KMS-11 (cell line): Measurements from ENCODE around the gene UBR4.

ENCODE experiments used
- H2AFZ ChIP-seq: fragments of 200-600 bp; sonication (generic); 2 replicates; pipeline ENCODE4 v1.6.1; 2016; ENCODE audit warnings: antibody characterized with exemption, mixed run types, low read depth
- H3K27ac ChIP-seq: fragments of 200-600 bp; sonication (generic); 2 replicates; pipeline ENCODE4 v1.6.1; 2016; ENCODE audit warnings: mild to moderate bottlenecking, mixed run types
- H3K27me3 ChIP-seq: fragments of 200-600 bp; sonication (generic); 2 replicates; pipeline ENCODE4 v1.6.1; 2017; ENCODE audit warnings: mild to moderate bottlenecking, low read depth, mixed run types, moderate library complexity; ENCODE audit not compliant: insufficient read depth
- H3K36me3 ChIP-seq: fragments of 200-600 bp; sonication (generic); 2 replicates; pipeline ENCODE4 v1.6.1; 2017; ENCODE audit warnings: mild to moderate bottlenecking, mixed run types; ENCODE audit not compliant: insufficient read depth
- H3K4me1 ChIP-seq: fragments of 200-600 bp; sonication (generic); 2 replicates; pipeline ENCODE4 v1.6.1; 2016; ENCODE audit warnings: mild to moderate bottlenecking, low read depth, mixed run types; ENCODE audit not compliant: poor library complexity, severe bottlenecking
- H3K4me2 ChIP-seq: fragments of 200-600 bp; sonication (generic); 2 replicates; pipeline ENCODE4 v1.7.0; 2016; ENCODE audit warnings: mild to moderate bottlenecking, mixed run types
- H3K4me3 ChIP-seq: fragments of 200-600 bp; sonication (generic); IDR thresholded peaks from 2 replicates; pipeline ENCODE4 v1.6.1; 2017; ENCODE audit warnings: low read depth, low read length, mixed read lengths; ENCODE audit not compliant: insufficient read depth
- H3K79me2 ChIP-seq: fragments of 200-600 bp; sonication (generic); 2 replicates; pipeline ENCODE4 v1.6.1; 2016; ENCODE audit warnings: low read depth, mixed run types; ENCODE audit not compliant: insufficient read depth
- H3K9ac ChIP-seq: fragments of 200-600 bp; sonication (generic); 2 replicates; pipeline ENCODE4 v1.6.1; 2016; ENCODE audit warnings: mild to moderate bottlenecking, mixed run types
- H4K20me1 ChIP-seq: fragments of 200-600 bp; sonication (generic); 2 replicates; pipeline ENCODE4 v1.6.1; 2016; ENCODE audit warnings: mild to moderate bottlenecking, mixed run types; ENCODE audit not compliant: insufficient read depth
- TF ChIP-seq, protein P1 (sequence below): fragments of 200-600 bp; sonication (generic); conservative IDR thresholded peaks from 2 replicates; pipeline ENCODE4 v1.6.1; 2017; ENCODE audit warnings: low read depth, mild to moderate bottlenecking, antibody characterized with exemption, low read length, moderate library complexity, mixed read lengths

UBR4 gene

GRCh38 chr1:19169642-19170041 lies 40.4 kb downstream of the UBR4 start:
- Histone ChIP-seq H3K36me3 (peaks cover 3% of the 10 kb centered on the region; the same call in 1 of the 2 replicates), H4K20me1 (no peaks in the 10 kb centered on the region), H3K79me2 (no peaks in the 10 kb centered on the region), H2AFZ (no peak overlapping the region), H3K27ac (no peak overlapping the region), H3K4me1 (peaks cover 5% of the 10 kb centered on the region), H3K27me3 (no peaks in the 10 kb centered on the region), H3K4me3 (no peak overlapping the region), H3K4me2 (no peak overlapping the region), H3K9ac (no peak overlapping the region)
- TF ChIP-seq, protein P1, sequence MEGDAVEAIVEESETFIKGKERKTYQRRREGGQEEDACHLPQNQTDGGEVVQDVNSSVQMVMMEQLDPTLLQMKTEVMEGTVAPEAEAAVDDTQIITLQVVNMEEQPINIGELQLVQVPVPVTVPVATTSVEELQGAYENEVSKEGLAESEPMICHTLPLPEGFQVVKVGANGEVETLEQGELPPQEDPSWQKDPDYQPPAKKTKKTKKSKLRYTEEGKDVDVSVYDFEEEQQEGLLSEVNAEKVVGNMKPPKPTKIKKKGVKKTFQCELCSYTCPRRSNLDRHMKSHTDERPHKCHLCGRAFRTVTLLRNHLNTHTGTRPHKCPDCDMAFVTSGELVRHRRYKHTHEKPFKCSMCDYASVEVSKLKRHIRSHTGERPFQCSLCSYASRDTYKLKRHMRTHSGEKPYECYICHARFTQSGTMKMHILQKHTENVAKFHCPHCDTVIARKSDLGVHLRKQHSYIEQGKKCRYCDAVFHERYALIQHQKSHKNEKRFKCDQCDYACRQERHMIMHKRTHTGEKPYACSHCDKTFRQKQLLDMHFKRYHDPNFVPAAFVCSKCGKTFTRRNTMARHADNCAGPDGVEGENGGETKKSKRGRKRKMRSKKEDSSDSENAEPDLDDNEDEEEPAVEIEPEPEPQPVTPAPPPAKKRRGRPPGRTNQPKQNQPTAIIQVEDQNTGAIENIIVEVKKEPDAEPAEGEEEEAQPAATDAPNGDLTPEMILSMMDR = no peak

DNA sequence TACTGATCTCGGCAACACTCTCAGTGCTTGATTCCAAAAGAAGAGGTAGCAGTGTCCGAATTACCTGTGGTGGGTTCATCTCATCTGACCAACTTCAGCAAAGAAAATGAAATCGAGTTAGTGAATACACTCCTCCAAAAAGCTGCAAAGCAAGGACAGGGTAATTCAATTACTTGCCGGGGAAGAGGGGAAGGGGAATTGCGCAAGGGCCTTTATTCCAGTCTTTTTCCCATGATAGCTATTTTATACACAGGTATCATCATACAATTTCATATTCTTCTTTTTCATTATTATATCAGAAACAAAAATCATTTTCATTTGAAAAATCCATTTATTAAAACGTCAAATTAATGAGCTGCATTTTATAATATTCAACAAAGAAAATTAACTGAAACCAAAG lies 42.9 kb downstream of the UBR4 start:
- Histone ChIP-seq H3K27ac (no peak overlapping the region), H3K79me2 (no peaks in the 10 kb centered on the region), H3K4me2 (no peak overlapping the region), H3K27me3 (no peaks in the 10 kb centered on the region), H3K9ac (no peak overlapping the region), H3K4me1 (peaks cover 5% of the 10 kb centered on the region), H3K4me3 (no peak overlapping the region), H4K20me1 (no peaks in the 10 kb centered on the region), H3K36me3 (peaks cover 12% of the 10 kb centered on the region; the same call in 1 of the 2 replicates), H2AFZ (no peak overlapping the region)
- TF ChIP-seq, protein P1 = no peak

DNA sequence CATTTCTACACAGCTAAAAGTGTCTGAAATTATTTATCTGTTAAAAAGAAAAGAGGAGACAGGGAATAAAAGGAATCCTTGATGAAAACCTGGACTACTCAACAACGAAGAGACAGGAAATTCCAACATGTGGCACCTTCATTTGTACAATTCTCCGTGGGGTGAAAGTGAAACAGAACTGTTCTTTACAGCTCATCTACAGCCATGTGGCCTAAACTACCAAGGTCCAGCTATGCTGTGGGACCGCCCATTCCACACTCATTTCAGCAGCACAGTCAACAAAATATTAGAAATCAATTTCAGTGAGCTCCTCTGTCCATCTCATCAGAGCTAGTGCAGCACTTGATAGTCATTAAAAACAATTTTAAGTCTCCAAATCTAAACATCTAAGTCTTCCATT lies 44.0 kb downstream of the UBR4 start:
- Histone ChIP-seq H3K4me1 (peaks cover 5% of the 10 kb centered on the region), H3K27ac (no peak overlapping the region), H2AFZ (no peak overlapping the region), H3K4me2 (no peak overlapping the region), H3K27me3 (no peaks in the 10 kb centered on the region), H3K9ac (no peak overlapping the region), H3K79me2 (no peaks in the 10 kb centered on the region), H4K20me1 (no peaks in the 10 kb centered on the region), H3K36me3 (peaks cover 12% of the 10 kb centered on the region; the same call in 1 of the 2 replicates), H3K4me3 (no peak overlapping the region)
- TF ChIP-seq, protein P1 = no peak

GRCh38 chr1:19165501-19165900 lies 44.6 kb downstream of the UBR4 start:
- H3K27ac ChIP-seq = no peak overlapping the region
- H3K4me3 ChIP-seq = no peak overlapping the region
- TF ChIP-seq, protein P1 = no peak
- no peak overlapping the region for H2AFZ ChIP-seq
- no peak overlapping the region for H3K9ac ChIP-seq
- no peaks in the 10 kb centered on the region for H4K20me1 ChIP-seq
- no peak overlapping the region for H3K4me2 ChIP-seq
- no peaks in the 10 kb centered on the region for H3K79me2 ChIP-seq
- H3K27me3 ChIP-seq = no peaks in the 10 kb centered on the region
- peaks cover 5% of the 10 kb centered on the region for H3K4me1 ChIP-seq
- H3K36me3 ChIP-seq = peaks cover 12% of the 10 kb centered on the region; the same call in 1 of the 2 replicates
